Neural cell (in vitro differentiated cells): Measurements from ENCODE around the gene PPP1R3G.

Experiments used
- CTCF ChIP-seq: fragments of 450-650 bp; IDR thresholded peaks from 2 replicates; pipeline ENCODE4 v1.5.1; 2014; ENCODE audit warnings: antibody characterized with exemption, mild to moderate bottlenecking, moderate library complexity; ENCODE audit not compliant: poor library complexity, severe bottlenecking
- EP300 ChIP-seq: fragments of 450-650 bp; conservative IDR thresholded peaks from 2 replicates; pipeline ENCODE4 v1.6.1; 2014; ENCODE audit warnings: antibody characterized with exemption, mild to moderate bottlenecking, moderate library complexity; ENCODE audit not compliant: poor library complexity, severe bottlenecking
- EZH2 ChIP-seq: fragments of 200-600, 300-800 bp; shearing (Covaris generic), sonication (generic); IDR thresholded peaks from 2 replicates; pipeline ENCODE4 v1.6.1; 2014; ENCODE audit warnings: antibody characterized with exemption, low read length, borderline replicate concordance, mild to moderate bottlenecking; ENCODE audit not compliant: insufficient read depth, poor library complexity, severe bottlenecking
- MXI1 ChIP-seq: fragments of 450-650 bp; conservative IDR thresholded peaks from 2 replicates; pipeline ENCODE4 v1.6.1; 2014; ENCODE audit warnings: antibody characterized with exemption, mild to moderate bottlenecking; ENCODE audit not compliant: poor library complexity, severe bottlenecking
- SMC3 ChIP-seq: fragments of 450-650 bp; conservative IDR thresholded peaks from 2 replicates; pipeline ENCODE4 v1.6.1; 2014; ENCODE audit warnings: antibody characterized with exemption, mild to moderate bottlenecking, moderate library complexity; ENCODE audit not compliant: poor library complexity

GRCh38 chr6:5100806-5101205 is 15.7 kb downstream of the PPP1R3G start:
- TF ChIP-seq CTCF, result no peak
- no peak for TF ChIP-seq EP300
- TF ChIP-seq SMC3, result no peak
- TF ChIP-seq EZH2, result no peak
- no peak for TF ChIP-seq MXI1
